GM12878 (cell line): Measurements from ENCODE around the gene GBP5. TPM values are rescaled to one million over a fixed set of nuclear protein-coding genes. Genes with fewer than 3 reads are reported as not detected.
A peak's percentile ranks its signal among the peaks of the same experiment; 100 is the strongest.

Source experiments
- ATAC-seq: fragments of 200-7000 bp; cut with Tn5 transposase; 3 replicates; pipeline ENCODE4 v1.9.1; 2020; ENCODE audit warnings: mild to moderate bottlenecking, moderate library complexity
- BruUV-seq: library from RNA; stranded (reverse); fragments of 400-500 nt; replicated peaks from 2 replicates; lab custom pipeline; 2021; lab: Mats Ljungman, UMichigan
- CTCF ChIA-PET: fragments of 300-600 bp; sonication (Branson Sonifier 250); formaldehyde crosslinking; extraction: SDS; loops from one replicate; lab custom pipeline; 2021; ENCODE audit warnings: inconsistent platforms; lab: Yijun Ruan, JAX
- POLR2A ChIA-PET: fragments of 350-600 bp; formaldehyde crosslinking; extraction: SDS; loops from one replicate; lab custom pipeline; 2021; ENCODE audit warnings: inconsistent platforms; lab: Charles Lee
- RAD21 ChIA-PET: fragments of 300-600 bp; sonication (Branson Sonifier 250); formaldehyde crosslinking; loops from one replicate; lab custom pipeline; 2023; ENCODE audit warnings: antibody characterized with exemption; ENCODE audit not compliant: unreplicated experiment; lab: Charles Lee
- SMC1A ChIA-PET: fragments of 300-600 bp; sonication (Branson Sonifier 250); formaldehyde crosslinking; loops from one replicate; lab custom pipeline; 2023; ENCODE audit not compliant: unreplicated experiment, uncharacterized antibody; lab: Charles Lee
- DNase-seq: peaks from one replicate; pipeline ENCODE4 v3.0.0-alpha.2; 2011; ENCODE audit warnings: low read depth, low spot score
- FAIRE-seq: peaks from 3 replicates; lab custom pipeline; 2011; peaks lifted over from hg19 to GRCh38; lab: Jason Lieb, UNC
- H2AFZ ChIP-seq: 2 replicates; pipeline ENCODE4 v1.6.0; 2011; ENCODE audit warnings: low read depth, low read length, control low read depth; ENCODE audit not compliant: control insufficient read depth
- H3K27ac ChIP-seq: 2 replicates; pipeline ENCODE4 v1.5.1; 2011; ENCODE audit warnings: control low read depth; ENCODE audit not compliant: control insufficient read depth, insufficient read depth
- H3K27me3 ChIP-seq, 2 experiments: replicated peaks in 1 of 2; 2 replicates each; pipeline versions ENCODE4 v1.6.0 to v1.6.1; 2011; ENCODE audit warnings: low read length in 1 of 2; ENCODE audit not compliant: control insufficient read depth in 2 of 2, insufficient read depth in 2 of 2
- H3K36me3 ChIP-seq, 2 experiments: 2 replicates each; pipeline ENCODE4 v1.5.1; 2011; ENCODE audit warnings: low read length in 1 of 2; ENCODE audit not compliant: control insufficient read depth in 2 of 2, insufficient read depth in 2 of 2
- H3K4me1 ChIP-seq: 2 replicates; pipeline ENCODE4 v1.6.1; 2011; ENCODE audit warnings: mild to moderate bottlenecking, low read length, moderate library complexity, mixed read lengths; ENCODE audit not compliant: control insufficient read depth, insufficient read depth
- H3K4me2 ChIP-seq: 2 replicates; pipeline ENCODE4 v1.6.0; 2011; ENCODE audit warnings: control low read depth; ENCODE audit not compliant: control insufficient read depth, insufficient read depth
- H3K4me3 ChIP-seq: fragments of 200-600 bp; sonication (generic); 2 replicates; pipeline ENCODE4 v1.5.1; 2016
- H3K79me2 ChIP-seq: 2 replicates; pipeline ENCODE4 v1.6.0; 2011; ENCODE audit warnings: low read length; ENCODE audit not compliant: control insufficient read depth, insufficient read depth
- H3K9ac ChIP-seq: 2 replicates; pipeline ENCODE4 v1.8.0; 2011; ENCODE audit warnings: low read length, control low read depth, mixed read lengths; ENCODE audit not compliant: control insufficient read depth, insufficient read depth
- H3K9me3 ChIP-seq: replicated peaks from 3 replicates; pipeline ENCODE4 v1.5.1; 2011; ENCODE audit warnings: mild to moderate bottlenecking, low read length; ENCODE audit not compliant: control insufficient read depth, insufficient read depth
- H4K20me1 ChIP-seq: 2 replicates; pipeline ENCODE4 v1.6.0; 2011; ENCODE audit not compliant: control insufficient read depth, insufficient read depth
- CBX5 ChIP-seq: sonication (generic); IDR thresholded peaks from 2 replicates; pipeline ENCODE4 v1.6.1; 2016; ENCODE audit warnings: low read depth, moderate library complexity, mild to moderate bottlenecking, inconsistent platforms
- CREM ChIP-seq: IDR thresholded peaks from 2 replicates; pipeline ENCODE4 v1.6.1; 2014; ENCODE audit warnings: antibody characterized with exemption, low read depth
- ESRRA ChIP-seq: IDR thresholded peaks from 2 replicates; pipeline ENCODE4 v1.6.1; 2012; ENCODE audit warnings: mild to moderate bottlenecking, low read length, improper control_type of control experiment
- JUNB ChIP-seq: IDR thresholded peaks from 2 replicates; pipeline ENCODE4 v1.6.1; 2016; ENCODE audit warnings: antibody characterized with exemption, mild to moderate bottlenecking
- MXI1 ChIP-seq: fragments of 150-350 bp; IDR thresholded peaks from 2 replicates; pipeline ENCODE4 v1.6.1; 2011; ENCODE audit warnings: low read depth, mild to moderate bottlenecking, inconsistent platforms, low read length, improper control_type of control experiment
- POLR2AphosphoS2 ChIP-seq: IDR thresholded peaks from 2 replicates; pipeline ENCODE4 v1.6.1; 2011; ENCODE audit warnings: low read depth, mild to moderate bottlenecking, low read length, improper control_type of control experiment, moderate library complexity
- ZBED1 ChIP-seq: IDR thresholded peaks from 2 replicates; pipeline ENCODE4 v1.6.1; 2016; ENCODE audit warnings: borderline replicate concordance
- ZNF274 ChIP-seq: IDR thresholded peaks from one replicate; pipeline ENCODE4 v1.8.0; 2011; ENCODE audit not compliant: insufficient read length, insufficient read depth
- WGBS: methylation state at CpG from one replicate; pipeline ENCODE4 v1.1.6; 2016; ENCODE audit warnings: low lambda C conversion rate; ENCODE audit not compliant: insufficient replicate concordance, insufficient coverage; ENCODE audit errors: missing lambda C conversion rate; 5-methylcytosine and 5-hydroxymethylcytosine counted together
- in situ Hi-C: fragments of 300-500 bp; cut with MboI; formaldehyde crosslinking; loops from 9 replicates; pipeline ENCODE4 v1.14.3; 2018; ENCODE audit warnings: mixed read lengths
- intact Hi-C: fragments of 100-400 bp; cut with micrococcal nuclease; formaldehyde crosslinking; loops from one replicate; pipeline ENCODE4 v1.14.2; 2022; ENCODE audit not compliant: unreplicated experiment
- polyA plus RNA-seq, 11 experiments: library from polyadenylated mRNA; depleted of rRNA in 4 of 11; unstranded in 6 of 11; stranded (reverse) in 5 of 11; fragments of >200 nt; fragmentation: Nextera tagmentation in 4 of 11; fragmentation: Illumina TruSeq in 1 of 11; extraction: Ambion mirVana in 4 of 11; extraction: Trizol in 1 of 11; gene quantifications; 1 replicate in 1 of 11; 2 replicates in 10 of 11; pipeline versions ENCODE4 v1.2.1 to v1.2.3, GENCODE V29; 2011 to 2016; ENCODE audit warnings: inconsistent platforms in 2 of 11, missing spikeins in 2 of 11, low read depth in 1 of 11
- total RNA-seq, 4 experiments: library from RNA; depleted of rRNA in 3 of 4; stranded (reverse); fragments of >200 nt in 3 of 4; fragmentation: Illumina TruSeq in 1 of 4; extraction: Trizol in 1 of 4; gene quantifications; 2 replicates each; pipeline versions ENCODE4 v1.2.1 to v1.2.3, GENCODE V29; 2013 to 2021
- TF ChIP-seq, protein P1 (sequence below): fragments of 450-650 bp; conservative IDR thresholded peaks from 2 replicates; pipeline ENCODE4 v1.6.1; 2017; ENCODE audit warnings: mild to moderate bottlenecking, moderate library complexity
- TF ChIP-seq, protein P2 (sequence below): fragments of 150-350 bp; IDR thresholded peaks from 2 replicates; pipeline ENCODE4 v1.6.1; 2016; ENCODE audit warnings: low read depth, low read length

The GBP5 gene
- total and polyA plus RNA-seq, 10 of the 15 experiments (the other 5 are each of a cell fraction or from before 2014, with no cell fraction given) = 0.17 to 1.0 (median 0.42) TPM

DNA sequence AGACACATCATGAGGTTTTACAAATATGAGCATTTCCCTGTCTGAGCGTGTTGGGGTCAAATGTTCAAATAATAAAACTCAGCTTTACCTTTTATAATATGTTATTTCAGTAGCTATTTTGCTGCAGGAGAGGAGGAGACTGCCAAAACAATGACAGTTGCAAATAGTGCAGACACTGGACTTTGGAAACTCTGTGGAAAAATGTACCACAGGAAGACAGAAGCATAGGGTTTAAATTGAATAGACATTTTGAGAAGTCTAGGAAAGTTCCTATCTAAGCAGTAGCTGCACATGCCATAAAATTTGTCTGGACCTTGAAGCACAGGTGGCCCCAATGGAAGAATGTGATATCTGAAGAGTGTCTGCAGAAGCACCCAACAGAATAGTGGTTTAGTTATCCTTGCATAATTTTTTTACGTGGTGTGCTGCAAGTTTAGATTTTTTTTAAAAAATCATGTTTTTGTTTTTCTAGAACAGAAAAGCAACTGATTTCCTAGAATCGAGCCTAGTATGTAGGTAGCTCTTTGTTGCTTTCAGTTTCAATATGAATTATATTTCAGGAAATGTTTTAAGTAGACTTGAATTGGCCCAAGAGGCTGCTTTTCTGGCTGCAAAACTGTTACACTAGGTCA, 14.0 kb upstream of the GBP5 start:
- no TSS peak for BruUV-seq
- peak; percentile 83 for FAIRE-seq
- TF ChIP-seq JUNB (peak; percentile 69), ZBED1 (no peak)
- Histone ChIP-seq H3K27ac (peak overlapping the region; percentile 31; the same call in 1 of the 2 replicates), H3K4me2 (peak overlapping the region; percentile 84), H3K4me1 (peaks cover 11% of the 10 kb centered on the region), H3K4me3 (peak overlapping the region; percentile 19; the same call in 1 of the 2 replicates), H2AFZ (peak overlapping the region; percentile 76), H3K36me3 (no peaks in the 10 kb centered on the region), H4K20me1 (no peaks in the 10 kb centered on the region), H3K9ac (peak overlapping the region; percentile 27; the same call in 1 of the 2 replicates), H3K9me3 (no peaks in the 10 kb centered on the region; the same call in 2 of the 3 replicates), H3K27me3 (no peaks in the 10 kb centered on the region), H3K79me2 (no peaks in the 10 kb centered on the region)
- intact Hi-C loops (no loop called here), in situ Hi-C loops (no loop called here)
- ChIA-PET POLR2A (interaction anchor here (0.5 to 1.2 kb wide), 2 partner anchors 12 to 716 kb away, joined by 3 read pairs; no protein-coding TSS in a partner anchor), RAD21 (interaction anchor here (0.7 to 1.3 kb wide), 4 partner anchors 11 to 206 kb away, joined by 3 to 5 read pairs (median 3); no protein-coding TSS in a partner anchor), SMC1A (interaction anchor here (0.6 to 3.6 kb wide), 8 partner anchors 9 to 203 kb away, joined by 3 to 16 read pairs (median 4); no protein-coding TSS in a partner anchor), CTCF (interaction anchor here (0.9 to 1.7 kb wide), 7 partner anchors 10 to 201 kb away, joined by 3 to 5 read pairs (median 4); partner anchors contain the start of gene GBP5)
- WGBS = 24% methylated on average over 3 of the region's 3 CpGs
- ATAC-seq = peak; percentile 89
- DNase-seq = no peak

DNA sequence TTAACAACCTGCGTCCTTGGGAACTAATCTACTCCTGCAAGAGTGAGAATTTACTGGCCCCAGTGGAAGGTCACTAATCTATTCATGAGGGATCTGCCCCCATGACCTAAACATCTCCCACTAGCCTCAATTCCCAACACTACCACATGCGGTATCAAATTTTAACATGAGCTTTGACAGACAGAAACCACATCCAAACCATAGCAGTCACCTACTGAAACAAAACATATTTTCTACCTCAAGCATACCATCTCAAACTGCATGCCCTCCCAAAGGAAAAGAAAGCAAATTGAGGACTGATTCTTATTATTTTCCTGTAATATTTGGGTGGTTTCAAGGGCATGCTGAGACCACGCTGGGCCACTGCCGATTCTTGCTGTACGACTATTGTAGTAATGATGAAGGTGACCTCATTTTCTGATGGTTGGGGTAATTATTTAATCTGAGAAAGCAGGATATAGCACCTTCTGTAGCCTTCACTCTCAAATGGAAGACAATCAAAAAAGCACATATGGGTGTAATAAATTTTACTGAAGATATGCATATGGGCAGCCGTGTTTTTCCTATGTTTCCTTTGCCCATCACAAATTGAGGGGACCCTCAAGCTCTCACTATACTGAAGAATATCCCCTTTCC, 13.2 kb upstream of the GBP5 start:
- H3K9me3 ChIP-seq = no peaks in the 10 kb centered on the region; the same call in 2 of the 3 replicates
- RAD21 ChIA-PET = no interaction called here
- no TSS peak for BruUV-seq
- TF ChIP-seq ESRRA (no peak), MXI1 (no peak), CBX5 (no peak), CREM (no peak), ZNF274 (no peak), POLR2AphosphoS2 (no peak)
- TF ChIP-seq, protein P1, sequence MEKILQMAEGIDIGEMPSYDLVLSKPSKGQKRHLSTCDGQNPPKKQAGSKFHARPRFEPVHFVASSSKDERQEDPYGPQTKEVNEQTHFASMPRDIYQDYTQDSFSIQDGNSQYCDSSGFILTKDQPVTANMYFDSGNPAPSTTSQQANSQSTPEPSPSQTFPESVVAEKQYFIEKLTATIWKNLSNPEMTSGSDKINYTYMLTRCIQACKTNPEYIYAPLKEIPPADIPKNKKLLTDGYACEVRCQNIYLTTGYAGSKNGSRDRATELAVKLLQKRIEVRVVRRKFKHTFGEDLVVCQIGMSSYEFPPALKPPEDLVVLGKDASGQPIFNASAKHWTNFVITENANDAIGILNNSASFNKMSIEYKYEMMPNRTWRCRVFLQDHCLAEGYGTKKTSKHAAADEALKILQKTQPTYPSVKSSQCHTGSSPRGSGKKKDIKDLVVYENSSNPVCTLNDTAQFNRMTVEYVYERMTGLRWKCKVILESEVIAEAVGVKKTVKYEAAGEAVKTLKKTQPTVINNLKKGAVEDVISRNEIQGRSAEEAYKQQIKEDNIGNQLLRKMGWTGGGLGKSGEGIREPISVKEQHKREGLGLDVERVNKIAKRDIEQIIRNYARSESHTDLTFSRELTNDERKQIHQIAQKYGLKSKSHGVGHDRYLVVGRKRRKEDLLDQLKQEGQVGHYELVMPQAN = no peak
- TF ChIP-seq, protein P2, sequence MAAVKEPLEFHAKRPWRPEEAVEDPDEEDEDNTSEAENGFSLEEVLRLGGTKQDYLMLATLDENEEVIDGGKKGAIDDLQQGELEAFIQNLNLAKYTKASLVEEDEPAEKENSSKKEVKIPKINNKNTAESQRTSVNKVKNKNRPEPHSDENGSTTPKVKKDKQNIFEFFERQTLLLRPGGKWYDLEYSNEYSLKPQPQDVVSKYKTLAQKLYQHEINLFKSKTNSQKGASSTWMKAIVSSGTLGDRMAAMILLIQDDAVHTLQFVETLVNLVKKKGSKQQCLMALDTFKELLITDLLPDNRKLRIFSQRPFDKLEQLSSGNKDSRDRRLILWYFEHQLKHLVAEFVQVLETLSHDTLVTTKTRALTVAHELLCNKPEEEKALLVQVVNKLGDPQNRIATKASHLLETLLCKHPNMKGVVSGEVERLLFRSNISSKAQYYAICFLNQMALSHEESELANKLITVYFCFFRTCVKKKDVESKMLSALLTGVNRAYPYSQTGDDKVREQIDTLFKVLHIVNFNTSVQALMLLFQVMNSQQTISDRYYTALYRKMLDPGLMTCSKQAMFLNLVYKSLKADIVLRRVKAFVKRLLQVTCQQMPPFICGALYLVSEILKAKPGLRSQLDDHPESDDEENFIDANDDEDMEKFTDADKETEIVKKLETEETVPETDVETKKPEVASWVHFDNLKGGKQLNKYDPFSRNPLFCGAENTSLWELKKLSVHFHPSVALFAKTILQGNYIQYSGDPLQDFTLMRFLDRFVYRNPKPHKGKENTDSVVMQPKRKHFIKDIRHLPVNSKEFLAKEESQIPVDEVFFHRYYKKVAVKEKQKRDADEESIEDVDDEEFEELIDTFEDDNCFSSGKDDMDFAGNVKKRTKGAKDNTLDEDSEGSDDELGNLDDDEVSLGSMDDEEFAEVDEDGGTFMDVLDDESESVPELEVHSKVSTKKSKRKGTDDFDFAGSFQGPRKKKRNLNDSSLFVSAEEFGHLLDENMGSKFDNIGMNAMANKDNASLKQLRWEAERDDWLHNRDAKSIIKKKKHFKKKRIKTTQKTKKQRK = no peak

More for the DNA sequence above, 13.2 kb upstream of the GBP5 start:
- Histone ChIP-seq H3K4me1 (peaks cover 11% of the 10 kb centered on the region), H3K4me2 (no peak overlapping the region), H3K36me3 (no peaks in the 10 kb centered on the region), H2AFZ (no peak overlapping the region), H3K27me3 (no peaks in the 10 kb centered on the region), H3K9ac (no peak overlapping the region), H3K4me3 (no peak overlapping the region), H3K27ac (no peak overlapping the region), H4K20me1 (no peaks in the 10 kb centered on the region), H3K79me2 (no peaks in the 10 kb centered on the region)
- intact Hi-C loops (no loop called here), in situ Hi-C loops (no loop called here)
- ChIA-PET CTCF (interaction anchor here (0.9 to 1.7 kb wide), 4 partner anchors 11 to 73 kb away, joined by 3 to 5 read pairs (median 4); partner anchors contain the start of gene GBP5), POLR2A (no interaction called here), SMC1A (interaction anchor here (0.9 to 3.6 kb wide), 6 partner anchors 10 to 25 kb away, joined by 3 to 16 read pairs (median 4); no protein-coding TSS in a partner anchor)
- FAIRE-seq (no peak), ATAC-seq (no peak), DNase-seq (no peak)
- 93% methylated on average over 6 of the region's 6 CpGs for WGBS
